Brain microvascular endothelial cell (primary cell): ENCODE measurements around the gene KMO.
A peak's percentile ranks its signal among the peaks of the same experiment; 100 is the strongest.

Source experiments
- DNase-seq: peaks from one replicate; pipeline ENCODE4 v3.0.0-alpha.2; 2020
- H3K27ac ChIP-seq: fragments of 250-450 bp; sonication (Bioruptor Pico); 2 replicates; pipeline ENCODE4 v1.5.1; 2020; ENCODE audit warnings: mild to moderate bottlenecking, moderate library complexity
- H3K27me3 ChIP-seq: fragments of 250-450 bp; sonication (Bioruptor Pico); replicated peaks from 2 replicates; pipeline ENCODE4 v1.5.1; 2020; ENCODE audit warnings: mild to moderate bottlenecking
- H3K36me3 ChIP-seq: fragments of 250-450 bp; sonication (Bioruptor Pico); replicated peaks from 2 replicates; pipeline ENCODE4 v1.5.1; 2020; ENCODE audit warnings: mild to moderate bottlenecking
- H3K4me3 ChIP-seq: 2 replicates; pipeline ENCODE4 v1.5.1; 2011; ENCODE audit warnings: low read depth, mild to moderate bottlenecking, control low read depth, low read length, moderate library complexity
- in situ Hi-C: cut with HindIII; loops from 2 replicates; pipeline ENCODE4 v1.10.0; 2017; ENCODE audit warnings: low sequenced_read_pairs, low pct_ligation_motif_present
- TF ChIP-seq, protein P1 (sequence below): IDR thresholded peaks from 2 replicates; pipeline ENCODE4 v1.5.1; 2011; ENCODE audit warnings: low read depth, mild to moderate bottlenecking, moderate library complexity, low read length, control low read depth, inconsistent platforms; ENCODE audit errors: missing control alignments

The KMO gene

DNA sequence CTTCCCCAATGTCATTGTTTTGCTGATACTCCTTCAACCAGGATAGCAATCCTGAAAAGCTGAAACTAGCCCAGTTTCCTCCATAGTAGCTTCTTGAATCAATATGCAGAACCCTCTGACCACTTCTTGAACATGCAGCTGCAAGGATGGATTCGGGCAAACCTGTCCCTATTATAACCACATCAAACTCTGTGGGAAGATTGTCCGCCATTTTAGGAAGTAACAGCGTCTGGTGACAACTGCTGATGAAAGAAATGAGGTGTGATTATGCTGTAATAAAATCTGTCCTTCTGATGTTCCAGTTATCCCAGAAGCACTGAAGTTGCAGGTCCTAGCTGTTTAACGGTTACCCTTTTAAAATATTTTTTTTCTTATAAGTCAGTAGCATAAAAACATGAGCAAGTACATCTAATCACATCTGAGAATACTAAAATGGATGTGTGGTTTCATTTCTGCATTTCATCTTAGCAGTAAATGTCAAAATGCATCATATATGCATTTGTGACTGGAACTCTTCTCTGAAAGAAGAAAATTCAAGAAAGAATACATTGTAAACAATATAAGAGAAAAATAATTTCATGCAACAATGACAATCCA lies 103.5 kb downstream of the KMO start:
- no peak overlapping the region for H3K4me3 ChIP-seq
- no peaks in the 10 kb centered on the region for H3K27me3 ChIP-seq
- peaks cover 12% of the 10 kb centered on the region for H3K36me3 ChIP-seq
- DNase-seq, result no peak
- no peak overlapping the region for H3K27ac ChIP-seq
- in situ Hi-C loops, result no loop called here
- TF ChIP-seq, protein P1, sequence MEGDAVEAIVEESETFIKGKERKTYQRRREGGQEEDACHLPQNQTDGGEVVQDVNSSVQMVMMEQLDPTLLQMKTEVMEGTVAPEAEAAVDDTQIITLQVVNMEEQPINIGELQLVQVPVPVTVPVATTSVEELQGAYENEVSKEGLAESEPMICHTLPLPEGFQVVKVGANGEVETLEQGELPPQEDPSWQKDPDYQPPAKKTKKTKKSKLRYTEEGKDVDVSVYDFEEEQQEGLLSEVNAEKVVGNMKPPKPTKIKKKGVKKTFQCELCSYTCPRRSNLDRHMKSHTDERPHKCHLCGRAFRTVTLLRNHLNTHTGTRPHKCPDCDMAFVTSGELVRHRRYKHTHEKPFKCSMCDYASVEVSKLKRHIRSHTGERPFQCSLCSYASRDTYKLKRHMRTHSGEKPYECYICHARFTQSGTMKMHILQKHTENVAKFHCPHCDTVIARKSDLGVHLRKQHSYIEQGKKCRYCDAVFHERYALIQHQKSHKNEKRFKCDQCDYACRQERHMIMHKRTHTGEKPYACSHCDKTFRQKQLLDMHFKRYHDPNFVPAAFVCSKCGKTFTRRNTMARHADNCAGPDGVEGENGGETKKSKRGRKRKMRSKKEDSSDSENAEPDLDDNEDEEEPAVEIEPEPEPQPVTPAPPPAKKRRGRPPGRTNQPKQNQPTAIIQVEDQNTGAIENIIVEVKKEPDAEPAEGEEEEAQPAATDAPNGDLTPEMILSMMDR, result no peak

DNA sequence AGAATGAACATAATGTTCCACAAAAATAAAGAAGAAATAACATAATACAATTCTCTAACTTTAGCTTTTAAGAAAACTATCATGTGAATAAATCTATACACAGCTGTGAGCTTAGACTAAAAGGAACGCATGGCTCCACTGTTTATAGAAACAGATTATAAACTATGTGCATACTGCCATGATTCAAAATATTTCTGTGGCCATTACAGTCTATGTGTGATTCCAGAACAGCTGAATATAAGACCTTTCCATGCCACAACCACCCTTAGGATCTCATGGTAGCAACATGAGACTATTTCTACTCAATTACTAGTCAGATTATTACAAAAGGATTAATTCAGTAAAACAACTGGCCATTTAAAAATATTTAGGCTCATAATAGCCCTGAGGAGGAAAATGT lies 104.1 kb downstream of the KMO start:
- in situ Hi-C loops, result no loop called here
- H3K27me3 ChIP-seq, result no peaks in the 10 kb centered on the region
- H3K27ac ChIP-seq, result no peak overlapping the region
- TF ChIP-seq, protein P1, result no peak
- no peak overlapping the region for H3K4me3 ChIP-seq
- DNase-seq, result no peak
- H3K36me3 ChIP-seq, result peaks cover 12% of the 10 kb centered on the region

DNA sequence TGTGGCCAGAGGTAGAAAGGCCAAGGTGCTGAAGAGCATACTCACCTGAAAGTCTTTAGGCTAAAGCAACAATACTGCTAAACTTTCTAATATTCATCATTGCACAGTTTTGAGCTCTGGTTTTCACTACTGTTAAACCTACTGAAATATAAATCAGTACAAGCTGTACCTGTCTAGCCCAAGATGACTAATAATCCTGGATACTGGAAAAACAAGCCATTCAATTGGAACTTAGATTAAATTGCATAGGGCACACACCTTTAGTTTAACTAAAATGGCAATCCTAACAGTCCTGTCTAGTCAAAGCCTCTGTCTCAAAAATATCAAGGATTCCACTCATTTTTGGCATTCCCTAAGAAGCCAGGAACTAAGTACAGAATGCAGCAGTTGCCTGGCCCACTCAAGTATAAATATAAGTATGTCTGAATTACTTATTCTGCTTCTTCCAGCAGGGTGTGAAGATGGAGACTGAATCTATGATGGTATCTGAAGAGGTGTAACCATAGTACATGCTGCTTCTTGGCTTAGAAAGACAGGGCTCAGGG lies 104.9 kb downstream of the KMO start:
- Histone ChIP-seq H3K27ac (no peak overlapping the region), H3K36me3 (peaks cover 12% of the 10 kb centered on the region), H3K27me3 (no peaks in the 10 kb centered on the region), H3K4me3 (no peak overlapping the region)
- in situ Hi-C loops, result no loop called here
- DNase-seq, result no peak
- TF ChIP-seq, protein P1, result no peak

DNA sequence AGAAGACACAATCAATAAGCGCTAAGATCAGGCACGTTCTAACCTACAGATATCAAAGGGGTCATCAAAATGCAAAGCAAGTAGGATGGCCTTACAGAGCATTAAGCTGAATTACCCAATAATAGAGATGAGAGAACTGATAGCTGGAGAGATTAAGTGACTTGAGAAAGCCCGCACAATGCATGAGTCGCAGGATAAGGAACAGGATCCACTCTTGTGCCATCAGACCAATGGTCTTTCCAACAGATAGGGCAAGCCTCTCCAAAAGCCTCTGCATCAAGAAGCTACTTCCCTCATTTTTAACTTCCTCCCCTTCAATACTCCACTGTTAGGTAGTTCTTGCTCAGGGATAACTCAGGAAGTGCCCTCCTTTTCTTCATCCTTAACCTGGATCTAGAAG lies 105.4 kb downstream of the KMO start:
- in situ Hi-C loops, result no loop called here
- Histone ChIP-seq H3K4me3 (no peak overlapping the region), H3K27ac (no peak overlapping the region)

DNA sequence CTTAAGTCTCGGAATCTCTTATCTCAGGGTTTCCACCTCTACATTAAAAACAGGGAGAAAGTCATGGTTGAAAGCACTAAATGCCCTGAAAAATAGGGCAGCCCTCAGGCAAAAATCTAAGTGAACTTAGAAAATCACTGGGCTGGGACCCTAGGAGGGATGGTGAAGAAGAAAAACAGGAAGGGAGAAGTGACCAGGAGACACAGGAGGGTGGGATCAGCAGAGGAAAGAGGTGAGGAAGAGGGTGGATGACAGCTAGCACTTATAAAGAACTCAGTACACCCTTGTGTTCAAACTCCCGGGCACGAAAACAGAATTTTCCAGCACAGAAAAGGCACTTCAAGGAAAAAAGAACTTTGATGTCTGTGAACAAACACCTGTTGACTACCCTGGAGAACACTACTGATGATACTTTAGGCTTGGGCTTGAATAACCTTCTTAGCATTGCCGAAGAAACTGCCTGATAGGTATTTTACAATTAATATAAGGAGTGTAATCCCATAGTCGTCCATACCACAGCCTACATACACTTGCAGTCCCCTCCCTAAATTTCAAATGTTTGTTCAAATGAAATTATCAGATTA lies 106.0 kb downstream of the KMO start:
- DNase-seq, result no peak
- Histone ChIP-seq H3K4me3 (peak overlapping the region; percentile 27), H3K27ac (no peak overlapping the region), H3K27me3 (no peaks in the 10 kb centered on the region), H3K36me3 (peaks cover 12% of the 10 kb centered on the region)
- in situ Hi-C loops, result no loop called here
- TF ChIP-seq, protein P1, result no peak

More for the DNA sequence above, 105.4 kb downstream of the KMO start:
- no peaks in the 10 kb centered on the region for H3K27me3 ChIP-seq
- H3K36me3 ChIP-seq, result peaks cover 12% of the 10 kb centered on the region
- TF ChIP-seq, protein P1, result no peak
- DNase-seq, result no peak
